Smooth muscle cell (in vitro differentiated cells): ENCODE results near the gene CXCL8. TPM values are rescaled to one million over a fixed set of nuclear protein-coding genes. Genes with fewer than 3 reads are reported as not detected.

ENCODE experiments used
- DNase-seq: peaks from one replicate; lab custom pipeline; 2025; ENCODE audit not compliant: unreplicated experiment; lab: John Stamatoyannopoulos, UW
- H2AFZ ChIP-seq: fragments of 200-600 bp; sonication (generic); 2 replicates; pipeline ENCODE4 v1.6.0; 2016; ENCODE audit warnings: antibody characterized with exemption, low read depth, mild to moderate bottlenecking
- H3F3A ChIP-seq: fragments of 200-600 bp; sonication (generic); 2 replicates; pipeline ENCODE4 v1.6.0; 2017; ENCODE audit warnings: antibody characterized with exemption, low read depth
- H3K27ac ChIP-seq: fragments of 200-600 bp; sonication (generic); 2 replicates; pipeline ENCODE4 v1.5.1; 2016; ENCODE audit warnings: low read depth, mild to moderate bottlenecking
- H3K27me3 ChIP-seq: fragments of 200-600 bp; sonication (generic); 2 replicates; pipeline ENCODE4 v1.6.1; 2016; ENCODE audit warnings: low read depth, mild to moderate bottlenecking
- H3K36me3 ChIP-seq: fragments of 200-600 bp; sonication (generic); 2 replicates; pipeline ENCODE4 v1.5.1; 2016; ENCODE audit warnings: low read depth
- H3K4me1 ChIP-seq: fragments of 200-600 bp; sonication (generic); 2 replicates; pipeline ENCODE4 v1.5.1; 2016; ENCODE audit warnings: low read depth
- H3K4me2 ChIP-seq: fragments of 200-600 bp; sonication (generic); 2 replicates; pipeline ENCODE4 v1.6.0; 2016; ENCODE audit warnings: mild to moderate bottlenecking
- H3K4me3 ChIP-seq: fragments of 200-600 bp; sonication (generic); 2 replicates; pipeline ENCODE4 v1.5.1; 2016; ENCODE audit warnings: mild to moderate bottlenecking
- H3K79me2 ChIP-seq: fragments of 200-600 bp; sonication (generic); 2 replicates; pipeline ENCODE4 v1.6.0; 2016; ENCODE audit warnings: low read depth, mild to moderate bottlenecking
- H3K9ac ChIP-seq: fragments of 200-600 bp; sonication (generic); 2 replicates; pipeline ENCODE4 v1.6.0; 2016; ENCODE audit warnings: low read depth
- H3K9me3 ChIP-seq: fragments of 200-600 bp; sonication (generic); replicated peaks from 2 replicates; pipeline ENCODE4 v1.5.1; 2016; ENCODE audit warnings: low read depth
- H4K20me1 ChIP-seq: fragments of 200-600 bp; sonication (generic); 2 replicates; pipeline ENCODE4 v1.6.0; 2016; ENCODE audit warnings: low read depth
- CTCF ChIP-seq: fragments of 200-600 bp; sonication (generic); IDR thresholded peaks from 2 replicates; pipeline ENCODE4 v1.5.1; 2017; ENCODE audit warnings: borderline replicate concordance, mild to moderate bottlenecking, antibody characterized with exemption; ENCODE audit not compliant: insufficient read depth, poor library complexity, severe bottlenecking
- WGBS: methylation state at CpG from one replicate; pipeline ENCODE4 v1.1.7; 2016; ENCODE audit warnings: low lambda C conversion rate; 5-methylcytosine and 5-hydroxymethylcytosine counted together
- polyA plus RNA-seq: library from polyadenylated mRNA; unstranded; fragments of >200 nt; fragmentation: Nextera tagmentation; extraction: Ambion mirVana; gene quantifications from 2 replicates; pipeline ENCODE4 v1.2.1, GENCODE V29; 2016
- total RNA-seq: library from RNA; depleted of rRNA; stranded (reverse); fragments of >200 nt; gene quantifications from 2 replicates; pipeline ENCODE4 v1.2.3, GENCODE V29; 2014

Gene CXCL8
- total and polyA plus RNA-seq, 2 experiments from 2014 or later: 8.7 to 37.9 TPM

GRCh38 chr4:73707918-73708577 is 32.3 kb upstream of the CXCL8 start:
- Histone ChIP-seq H3K4me1 (peaks cover 13% of the 10 kb centered on the region), H3K4me2 (peak overlapping the region; percentile 85), H3K4me3 (peak overlapping the region; percentile 37), H3K27me3 (no peaks in the 10 kb centered on the region), H4K20me1 (no peaks in the 10 kb centered on the region), H3K9ac (no peak overlapping the region), H3K9me3 (no peaks in the 10 kb centered on the region), H3K27ac (peak overlapping the region; percentile 69), H3K36me3 (no peaks in the 10 kb centered on the region), H3F3A (peaks cover 17% of the 10 kb centered on the region), H3K79me2 (no peaks in the 10 kb centered on the region), H2AFZ (peak overlapping the region; percentile 9)
- TF ChIP-seq CTCF: no peak
- no peak for DNase-seq
- WGBS: 14% methylated on average over 7 of the region's 7 CpGs

- Histone ChIP-seq H3K4me2 (no peak overlapping the region), H3K9ac (no peak overlapping the region), H3K27me3 (no peaks in the 10 kb centered on the region), H4K20me1 (no peaks in the 10 kb centered on the region), H3K36me3 (no peaks in the 10 kb centered on the region), H3K4me3 (no peak overlapping the region), H3F3A (peaks cover 17% of the 10 kb centered on the region), H3K79me2 (no peaks in the 10 kb centered on the region), H3K27ac (no peak overlapping the region), H3K9me3 (no peaks in the 10 kb centered on the region), H3K4me1 (peaks cover 13% of the 10 kb centered on the region), H2AFZ (no peak overlapping the region)
- WGBS: 83% methylated on average over 2 of the region's 2 CpGs
- TF ChIP-seq CTCF: no peak
- DNase-seq: no peak
These were observed 30.8 kb upstream of the CXCL8 start for GRCh38 chr4:73709451-73710033.

GRCh38 chr4:73710094-73710493 is 30.3 kb upstream of the CXCL8 start:
- H3K79me2 ChIP-seq: no peaks in the 10 kb centered on the region
- H3K4me2 ChIP-seq: no peak overlapping the region
- H3K9ac ChIP-seq: no peak overlapping the region
- no peak for DNase-seq
- no peak overlapping the region for H2AFZ ChIP-seq
- H3K27me3 ChIP-seq: no peaks in the 10 kb centered on the region
- H4K20me1 ChIP-seq: no peaks in the 10 kb centered on the region
- TF ChIP-seq CTCF: no peak
- H3K27ac ChIP-seq: no peak overlapping the region
- H3K36me3 ChIP-seq: no peaks in the 10 kb centered on the region
- peaks cover 17% of the 10 kb centered on the region for H3F3A ChIP-seq
- no peak overlapping the region for H3K4me3 ChIP-seq
- H3K9me3 ChIP-seq: no peaks in the 10 kb centered on the region
- 86% methylated on average over 3 of the region's 3 CpGs for WGBS
- peaks cover 8% of the 10 kb centered on the region for H3K4me1 ChIP-seq

GRCh38 chr4:73711989-73712388 is 28.4 kb upstream of the CXCL8 start:
- WGBS: 84% methylated on average over 2 of the region's 2 CpGs
- no peaks in the 10 kb centered on the region for H3K36me3 ChIP-seq

More at GRCh38 chr4:73711989-73712388, 28.4 kb upstream of the CXCL8 start:
- H3K4me3 ChIP-seq: no peak overlapping the region
- no peak for TF ChIP-seq CTCF
- H3F3A ChIP-seq: peaks cover 16% of the 10 kb centered on the region
- H3K9ac ChIP-seq: no peak overlapping the region
- peaks cover 4% of the 10 kb centered on the region for H3K4me1 ChIP-seq
- H3K4me2 ChIP-seq: no peak overlapping the region
- H3K27me3 ChIP-seq: no peaks in the 10 kb centered on the region
- no peak overlapping the region for H2AFZ ChIP-seq
- H3K27ac ChIP-seq: no peak overlapping the region
- H3K79me2 ChIP-seq: no peaks in the 10 kb centered on the region
- DNase-seq: no peak
- no peaks in the 10 kb centered on the region for H4K20me1 ChIP-seq
- no peaks in the 10 kb centered on the region for H3K9me3 ChIP-seq
